HepG2 (cell line): ENCODE data around the gene ZNF25. TPM values are rescaled to one million over a fixed set of nuclear protein-coding genes. Genes with fewer than 3 reads are reported as not detected.
A peak's percentile ranks its signal among the peaks of the same experiment; 100 is the strongest.

Experiments
- ATAC-seq: fragments of 200-7000 bp; cut with Tn5 transposase; 3 replicates; pipeline ENCODE4 v1.9.1; 2020; ENCODE audit warnings: mild to moderate bottlenecking, moderate library complexity
- BruUV-seq: library from RNA; stranded (reverse); fragments of 400-500 nt; replicated peaks from 2 replicates; lab custom pipeline; 2021; lab: Mats Ljungman, UMichigan
- CTCF ChIA-PET: fragments of 300-600 bp; formaldehyde crosslinking; extraction: SDS; loops from one replicate; lab custom pipeline; 2021; ENCODE audit warnings: low total read pairs, inconsistent platforms, low intra/inter-chr PET ratio; lab: Yijun Ruan, JAX
- POLR2A ChIA-PET: fragments of 350-600 bp; sonication (Branson Sonifier 250); formaldehyde crosslinking; loops from one replicate; lab custom pipeline; 2020; ENCODE audit warnings: antibody characterized with exemption, inconsistent platforms; lab: Yijun Ruan, JAX
- DNase-seq: peaks from one replicate; pipeline ENCODE4 v3.0.0-alpha.2; 2015; ENCODE audit warnings: low spot score
- FAIRE-seq: peaks from 3 replicates; lab custom pipeline; 2011; peaks lifted over from hg19 to GRCh38; lab: Jason Lieb, UNC
- H2AFZ ChIP-seq: one replicate; pipeline ENCODE4 v1.6.1; 2011; ENCODE audit warnings: low read length, inconsistent platforms
- H3K27ac ChIP-seq: fragments of 300-600 bp; 3 replicates; pipeline ENCODE4 v1.8.0; 2011; ENCODE audit warnings: mixed run types, mild to moderate bottlenecking, mixed read lengths, low read length, inconsistent platforms; ENCODE audit not compliant: insufficient read depth; ENCODE audit errors: extremely low read length
- H3K27me3 ChIP-seq, 2 experiments: fragments of 200-600 bp in 1 of 2; 2 replicates in 1 of 2; 3 replicates in 1 of 2; pipeline versions ENCODE4 v1.6.0 to v1.8.0; 2011; ENCODE audit warnings: low read length in 2 of 2, mild to moderate bottlenecking in 2 of 2, moderate library complexity in 2 of 2, inconsistent platforms in 1 of 2; ENCODE audit not compliant: insufficient read depth in 2 of 2, control insufficient read depth in 1 of 2
- H3K36me3 ChIP-seq, 2 experiments: fragments of 200-600 bp in 1 of 2; replicated peaks in 1 of 2; 2 replicates in 1 of 2; 3 replicates in 1 of 2; pipeline versions ENCODE4 v1.5.1 to v1.8.0; 2011; ENCODE audit warnings: low read length in 2 of 2, inconsistent platforms in 1 of 2; ENCODE audit not compliant: insufficient read depth in 2 of 2, control insufficient read depth in 1 of 2
- H3K4me1 ChIP-seq: 2 replicates; pipeline ENCODE4 v1.5.1; 2012; ENCODE audit warnings: low read length, inconsistent platforms; ENCODE audit not compliant: insufficient read depth
- H3K4me2 ChIP-seq: 2 replicates; pipeline ENCODE4 v1.6.0; 2011; ENCODE audit warnings: low read depth, low read length, inconsistent platforms
- H3K4me3 ChIP-seq, 3 experiments: fragments of 200-600 bp in 1 of 3; sonication (generic), shearing (Covaris generic) in 1 of 3; replicated peaks in 1 of 3; 2 replicates each; pipeline ENCODE4 v1.5.1; 2011 to 2016; ENCODE audit warnings: low read length in 3 of 3, inconsistent platforms in 2 of 3, low read depth in 2 of 3, mild to moderate bottlenecking in 2 of 3, control low read depth in 1 of 3, mixed read lengths in 1 of 3; ENCODE audit not compliant: insufficient read depth in 1 of 3
- H3K79me2 ChIP-seq: one replicate; pipeline ENCODE4 v1.6.1; 2011; ENCODE audit warnings: low read length, inconsistent platforms; ENCODE audit not compliant: insufficient read depth
- H3K9ac ChIP-seq: 2 replicates; pipeline ENCODE4 v1.6.0; 2011; ENCODE audit warnings: mild to moderate bottlenecking, low read depth, low read length, inconsistent platforms; ENCODE audit not compliant: insufficient read depth
- H3K9me3 ChIP-seq: 2 replicates; pipeline ENCODE4 v1.5.1; 2012; ENCODE audit warnings: mild to moderate bottlenecking, low read length
- H4K20me1 ChIP-seq: 2 replicates; pipeline ENCODE4 v1.6.0; 2011; ENCODE audit warnings: inconsistent platforms, mild to moderate bottlenecking, low read length, moderate library complexity; ENCODE audit not compliant: insufficient read depth
- BORCS8-MEF2B ChIP-seq: sonication (generic); formaldehyde crosslinking; IDR thresholded peaks from 2 replicates; pipeline ENCODE4 v1.8.0; 2022; ENCODE audit warnings: mild to moderate bottlenecking, missing genetic modification reagents
- CHD2 ChIP-seq: IDR thresholded peaks from 2 replicates; pipeline ENCODE4 v1.6.1; 2011; ENCODE audit warnings: low read depth, low read length, improper control_type of control experiment
- FOXC1 ChIP-seq: sonication (generic); formaldehyde crosslinking; IDR thresholded peaks from 2 replicates; pipeline ENCODE4 v1.8.0; 2022; ENCODE audit warnings: mild to moderate bottlenecking, missing genetic modification reagents, borderline replicate concordance
- GATAD1 ChIP-seq: IDR thresholded peaks from 2 replicates; pipeline ENCODE4 v1.6.1; 2016; ENCODE audit warnings: missing genetic modification reagents, missing compliant biosample characterization
- GATAD2A ChIP-seq: IDR thresholded peaks from 2 replicates; pipeline ENCODE4 v1.6.1; 2016
- HNRNPLL ChIP-seq: fragments of 200-400 bp; formaldehyde crosslinking; IDR thresholded peaks from 2 replicates; pipeline ENCODE4 v1.6.1; 2017; ENCODE audit warnings: mild to moderate bottlenecking, low read depth, low read length; ENCODE audit not compliant: poor library complexity, severe bottlenecking
- IRF2 ChIP-seq: IDR thresholded peaks from 2 replicates; pipeline ENCODE4 v1.6.1; 2018; ENCODE audit warnings: missing genetic modification reagents, missing compliant biosample characterization
- KAT8 ChIP-seq: IDR thresholded peaks from 2 replicates; pipeline ENCODE4 v1.6.1; 2016; ENCODE audit warnings: missing genetic modification reagents, missing compliant biosample characterization
- MAFF ChIP-seq: IDR thresholded peaks from 2 replicates; pipeline ENCODE4 v1.6.1; 2011; ENCODE audit warnings: low read depth, low read length, improper control_type of control experiment
- MED1 ChIP-seq: sonication (generic); formaldehyde crosslinking; IDR thresholded peaks from 2 replicates; pipeline ENCODE4 v1.4.0; 2020; ENCODE audit warnings: missing genetic modification reagents
- NKX3-1 ChIP-seq: sonication (generic); formaldehyde crosslinking; IDR thresholded peaks from 2 replicates; pipeline ENCODE4 v1.5.0; 2020; ENCODE audit warnings: missing genetic modification reagents
- NPAS2 ChIP-seq: sonication (generic); formaldehyde crosslinking; IDR thresholded peaks from 2 replicates; pipeline ENCODE4 v1.8.0; 2022; ENCODE audit warnings: mild to moderate bottlenecking, missing genetic modification reagents, borderline replicate concordance
- POLR2G ChIP-seq: fragments of 200-400 bp; formaldehyde crosslinking; IDR thresholded peaks from 2 replicates; pipeline ENCODE4 v1.6.1; 2018; ENCODE audit warnings: mild to moderate bottlenecking, low read depth, low read length, moderate library complexity
- SALL2 ChIP-seq: sonication (generic); formaldehyde crosslinking; IDR thresholded peaks from 2 replicates; pipeline ENCODE4 v1.8.1; 2023; ENCODE audit warnings: mild to moderate bottlenecking, missing genetic modification reagents, inconsistent platforms
- TARDBP ChIP-seq: sonication (generic); formaldehyde crosslinking; IDR thresholded peaks from 2 replicates; pipeline ENCODE4 v1.8.0; 2022; ENCODE audit warnings: mild to moderate bottlenecking, missing genetic modification reagents
- TBX2 ChIP-seq: sonication (generic); formaldehyde crosslinking; IDR thresholded peaks from 2 replicates; pipeline ENCODE4 v1.5.0; 2020; ENCODE audit warnings: missing genetic modification reagents, mild to moderate bottlenecking, borderline replicate concordance
- YY1 ChIP-seq: IDR thresholded peaks from 2 replicates; pipeline ENCODE4 v1.6.1; 2011; ENCODE audit warnings: low read length, low read depth, moderate library complexity, mild to moderate bottlenecking; ENCODE audit not compliant: insufficient read depth, insufficient replicate concordance
- ZC3H4 ChIP-seq: sonication (generic); formaldehyde crosslinking; IDR thresholded peaks from 2 replicates; pipeline ENCODE4 v1.4.0; 2020; ENCODE audit warnings: missing genetic modification reagents, borderline replicate concordance
- ZFP90 ChIP-seq: sonication (generic); formaldehyde crosslinking; IDR thresholded peaks from 2 replicates; pipeline ENCODE4 v1.8.0; 2022; ENCODE audit warnings: missing genetic modification reagents, mild to moderate bottlenecking, inconsistent platforms, borderline replicate concordance
- ZNF136 ChIP-seq: sonication (generic); formaldehyde crosslinking; IDR thresholded peaks from 2 replicates; pipeline ENCODE4 v1.8.1; 2022; ENCODE audit warnings: low read depth, mild to moderate bottlenecking, moderate library complexity, missing genetic modification reagents
- ZNF792 ChIP-seq: IDR thresholded peaks from 2 replicates; pipeline ENCODE4 v1.6.1; 2016
- ZSCAN31 ChIP-seq: sonication (generic); formaldehyde crosslinking; IDR thresholded peaks from 2 replicates; pipeline ENCODE4 v1.5.0; 2020; ENCODE audit warnings: low read depth, mild to moderate bottlenecking, missing genetic modification reagents
- WGBS: methylation state at CpG from one replicate; pipeline ENCODE4 v1.1.6; 2017; ENCODE audit warnings: low lambda C conversion rate; 5-methylcytosine and 5-hydroxymethylcytosine counted together
- in situ Hi-C: cut with HindIII; loops from 2 replicates; pipeline ENCODE4 v1.10.0; 2017; ENCODE audit warnings: low pct_unique_long_range_greater_than_20kb; ENCODE audit not compliant: extremely low pct_ligation_motif_present
- intact Hi-C: fragments of 100-400 bp; cut with micrococcal nuclease; formaldehyde crosslinking; loops from one replicate; pipeline ENCODE4 v1.10.0; 2022; ENCODE audit not compliant: unreplicated experiment
- polyA plus RNA-seq, 8 experiments: library from polyadenylated mRNA; depleted of rRNA in 3 of 8; stranded (reverse) in 7 of 8; unstranded in 1 of 8; fragments of >200 nt; fragmentation: Illumina TruSeq in 4 of 8; extraction: Trizol in 4 of 8; gene quantifications; 2 replicates each; pipeline versions ENCODE4 v1.2.1 to v1.2.3, GENCODE V29; 2011 to 2016; ENCODE audit warnings: low read depth in 4 of 8, missing spikeins in 1 of 8, mixed read lengths in 1 of 8; ENCODE audit not compliant: insufficient read depth in 1 of 8
- total RNA-seq, 5 experiments: library from RNA; depleted of rRNA; stranded (reverse); fragments of >200 nt; fragmentation: Illumina TruSeq; extraction: Trizol; gene quantifications; 2 replicates each; pipeline ENCODE4 v1.2.3, GENCODE V29; 2016; ENCODE audit warnings: low read depth in 1 of 5
- TF ChIP-seq, protein P1 (sequence below): sonication (generic); formaldehyde crosslinking; IDR thresholded peaks from 2 replicates; pipeline ENCODE4 v1.8.0; 2022; ENCODE audit warnings: mild to moderate bottlenecking, missing genetic modification reagents

ZNF25 gene
- total and polyA plus RNA-seq, 2 of the 13 experiments (the other 11 are each of a cell fraction or from before 2014, with no cell fraction given), result 1.4 to 1.5 TPM

GRCh38 chr10:38016354-38016753 lies 39.9 kb upstream of the ZNF25 start (continued):
- TF ChIP-seq GATAD2A (CRISPR knock-in tag), result no peak

DNA sequence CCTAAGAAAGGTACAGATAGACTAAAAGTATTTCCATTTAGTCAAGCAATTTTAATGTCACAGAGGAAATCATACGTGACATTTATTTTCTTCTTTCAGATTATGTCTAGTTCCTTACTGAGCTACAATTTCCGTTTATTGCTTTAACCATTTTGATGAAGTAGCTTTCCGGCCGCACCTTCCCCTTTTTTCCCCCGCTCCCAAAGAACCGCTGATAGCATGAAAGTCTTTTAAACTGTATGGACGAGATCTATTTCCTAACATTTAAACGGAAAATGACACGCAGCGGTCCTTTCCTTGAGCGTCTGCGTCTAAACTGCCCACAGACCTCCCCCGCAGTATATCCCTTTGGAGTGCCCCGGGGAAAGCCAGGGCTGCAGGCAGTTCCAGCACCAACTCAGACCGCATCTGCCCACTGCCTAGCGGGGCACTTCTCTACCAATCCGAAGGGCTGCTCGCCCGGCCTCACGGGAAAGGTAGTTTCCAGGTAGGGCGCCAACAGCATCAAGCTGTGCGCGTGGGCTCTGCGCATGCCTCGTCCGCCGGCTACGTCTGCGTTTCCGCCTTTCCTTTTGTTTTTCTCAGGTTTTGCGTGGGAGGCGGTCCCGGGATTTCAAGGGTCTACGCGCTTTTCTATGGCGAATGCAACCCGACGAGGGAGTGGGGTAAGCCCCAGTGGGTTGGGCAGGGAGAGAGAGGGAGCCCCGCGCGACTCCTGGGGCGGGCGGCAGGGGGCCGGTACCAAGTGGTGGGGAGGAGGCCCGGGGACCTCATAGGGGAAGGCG lies 33.9 kb upstream of the ZNF25 start, which contains the start of gene ZNF33A:
TSS of gene ZNF33A (plus strand) at position 557 of the 785 bp plus-strand sequence. CDS start 1,667 bp downstream, outside the sequence.
- POLR2A ChIA-PET, result interaction anchor here (0.9 to 2.1 kb wide), 6 partner anchors 8 to 84 kb away, joined by 3 to 17 read pairs (median 7); partner anchors contain the start of genes ZNF25 and ZNF37A
- peak within 1 kb of the TSS; percentile 76 for H3K9ac ChIP-seq
- in situ Hi-C loops (no loop called here), intact Hi-C loops (loop anchor here (1.0 to 10.0 kb wide), 4 partner anchors 20 to 156 kb away; partner anchors contain the start of genes ZNF248, ZNF25 and ZNF37A)
- H3K4me3 ChIP-seq, result peak within 1 kb of the TSS; percentile 70 to 79 (median 78)
- H4K20me1 ChIP-seq, result no peaks in the 10 kb centered on the region
- WGBS, result 1% methylated on average over 25 of the region's 46 CpGs
- peak within 1 kb of the TSS; percentile 88 for H3K4me2 ChIP-seq
- DNase-seq (peak; percentile 90), ATAC-seq (peak; percentile 97), FAIRE-seq (peak; percentile 60)
- peaks cover 17% of the 10 kb centered on the region for H3K4me1 ChIP-seq
- peaks cover 3 to 14% of the 10 kb centered on the region in 2 experiments; a peak in 3 of 5 replicates for H3K36me3 ChIP-seq
- CTCF ChIA-PET, result interaction anchor here (0.8 kb wide), 1 partner anchor 33 kb away, joined by 3 read pairs; no protein-coding TSS in a partner anchor
- H3K27ac ChIP-seq, result peak within 1 kb of the TSS; percentile 91
- peaks cover 14% of the 10 kb centered on the region for H3K79me2 ChIP-seq
- H2AFZ ChIP-seq, result peak within 1 kb of the TSS; percentile 84
- H3K9me3 ChIP-seq, result no peaks in the 10 kb centered on the region
- no peaks in the 10 kb centered on the region for H3K27me3 ChIP-seq
- BruUV-seq, result TSS peak; percentile 92
- TF ChIP-seq ZSCAN31 (CRISPR knock-in tag) (peak; percentile 84), FOXC1 (CRISPR knock-in tag) (peak; percentile 61; the same call in 1 of the 2 replicates), NPAS2 (CRISPR knock-in tag) (no peak), YY1 (peak; percentile 33), ZFP90 (peak; percentile 87), POLR2G (peak; percentile 76), HNRNPLL (peak; percentile 91), KAT8 (CRISPR knock-in tag) (peak; percentile 59), ZC3H4 (CRISPR knock-in tag) (peak; percentile 79), MAFF (no peak), TARDBP (CRISPR knock-in tag) (peak; percentile 32; the same call in 1 of the 2 replicates), IRF2 (CRISPR knock-in tag) (peak; percentile 92), MED1 (CRISPR knock-in tag) (peak; percentile 40; the same call in 1 of the 2 replicates), BORCS8-MEF2B (peak; percentile 57; the same call in 1 of the 2 replicates), NKX3-1 (CRISPR knock-in tag) (0 out of 2 replicates have a peak, but pooled peaks have one; percentile 19), ZNF792 (CRISPR knock-in tag) (peak; percentile 83; the same call in 1 of the 2 replicates), SALL2 (CRISPR knock-in tag) (peak; percentile 43; the same call in 1 of the 2 replicates), ZNF136 (CRISPR knock-in tag) (peak; percentile 82; the same call in 1 of the 2 replicates), TBX2 (CRISPR knock-in tag) (peak; percentile 78; the same call in 1 of the 2 replicates), CHD2 (no peak), GATAD1 (CRISPR knock-in tag) (peak; percentile 50; the same call in 1 of the 2 replicates)
- TF ChIP-seq, protein P1, sequence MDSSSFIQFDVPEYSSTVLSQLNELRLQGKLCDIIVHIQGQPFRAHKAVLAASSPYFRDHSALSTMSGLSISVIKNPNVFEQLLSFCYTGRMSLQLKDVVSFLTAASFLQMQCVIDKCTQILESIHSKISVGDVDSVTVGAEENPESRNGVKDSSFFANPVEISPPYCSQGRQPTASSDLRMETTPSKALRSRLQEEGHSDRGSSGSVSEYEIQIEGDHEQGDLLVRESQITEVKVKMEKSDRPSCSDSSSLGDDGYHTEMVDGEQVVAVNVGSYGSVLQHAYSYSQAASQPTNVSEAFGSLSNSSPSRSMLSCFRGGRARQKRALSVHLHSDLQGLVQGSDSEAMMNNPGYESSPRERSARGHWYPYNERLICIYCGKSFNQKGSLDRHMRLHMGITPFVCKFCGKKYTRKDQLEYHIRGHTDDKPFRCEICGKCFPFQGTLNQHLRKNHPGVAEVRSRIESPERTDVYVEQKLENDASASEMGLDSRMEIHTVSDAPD (CRISPR knock-in tag), result 0 out of 2 replicates have a peak, but pooled peaks have one; percentile 49
